GM08714 (cell line): Measurements from ENCODE around the gene TPO.
"Not testable (repeated sequence)": the region's sequence is repeated elsewhere in the genome, so short reads cannot be mapped to it uniquely, and the experiment has no call there.

Experiments
- H3K4me3 ChIP-seq: fragments of 200-500 bp; sonication (Bioruptor generic); 2 replicates; pipeline ENCODE4 v1.5.1; 2014; ENCODE audit warnings: mild to moderate bottlenecking, low read length, inconsistent platforms
- ZNF274 ChIP-seq: IDR thresholded peaks from 2 replicates; pipeline ENCODE4 v1.6.1; 2012; ENCODE audit warnings: mild to moderate bottlenecking, low read depth, low read length

The TPO gene

GRCh38 chr2:1478311-1479305, 65.3 kb downstream of the TPO start:
- H3K4me3 ChIP-seq: no peak overlapping the region
- TF ChIP-seq ZNF274: no peak

- TF ChIP-seq ZNF274: no peak
- H3K4me3 ChIP-seq: no peak overlapping the region
Measured at GRCh38 chr2:1479346-1479745, 66.1 kb downstream of the TPO start.

GRCh38 chr2:1480671-1481076, 67.4 kb downstream of the TPO start:
- H3K4me3 ChIP-seq: no peak overlapping the region
- no peak for TF ChIP-seq ZNF274

- no peak overlapping the region for H3K4me3 ChIP-seq
- TF ChIP-seq ZNF274: no peak
Measured at GRCh38 chr2:1481406-1482252, 68.4 kb downstream of the TPO start.

GRCh38 chr2:1482253-1482675, 69.0 kb downstream of the TPO start:
- no peak for TF ChIP-seq ZNF274
- H3K4me3 ChIP-seq: no peak overlapping the region

GRCh38 chr2:1482981-1483380, 69.7 kb downstream of the TPO start:
- H3K4me3 ChIP-seq: no peak overlapping the region
- no peak for TF ChIP-seq ZNF274

GRCh38 chr2:1483551-1483950, 70.3 kb downstream of the TPO start:
- no peak for TF ChIP-seq ZNF274
- no peak overlapping the region for H3K4me3 ChIP-seq

- TF ChIP-seq ZNF274: no peak
Measured at GRCh38 chr2:1484131-1484884, 71.0 kb downstream of the TPO start.

GRCh38 chr2:1486670-1487069, 73.4 kb downstream of the TPO start:
- no peak overlapping the region for H3K4me3 ChIP-seq
- TF ChIP-seq ZNF274: no peak

More at GRCh38 chr2:1484131-1484884, 71.0 kb downstream of the TPO start:
- no peak overlapping the region for H3K4me3 ChIP-seq

- TF ChIP-seq ZNF274: no peak
- H3K4me3 ChIP-seq: no peak overlapping the region
Measured at GRCh38 chr2:1487758-1488157, 74.5 kb downstream of the TPO start.

- no peak for TF ChIP-seq ZNF274
- no peak overlapping the region for H3K4me3 ChIP-seq
Measured at GRCh38 chr2:1488181-1488671, 75.0 kb downstream of the TPO start.

GRCh38 chr2:1488851-1489250, 75.6 kb downstream of the TPO start:
- H3K4me3 ChIP-seq: no peak overlapping the region
- TF ChIP-seq ZNF274: no peak

GRCh38 chr2:1489486-1489885, 76.2 kb downstream of the TPO start:
- TF ChIP-seq ZNF274: no peak
- H3K4me3 ChIP-seq: no peak overlapping the region

GRCh38 chr2:1490381-1490780, 77.1 kb downstream of the TPO start:
- H3K4me3 ChIP-seq: not testable (repeated sequence)
